Astrocyte of the spinal cord (primary cell): ENCODE results near the gene SYPL2.

Experiments
- DNase-seq: peaks from one replicate; pipeline ENCODE4 v3.0.0; 2011; ENCODE audit warnings: low read depth, low spot score
- H3K4me3 ChIP-seq: 2 replicates; pipeline ENCODE4 v1.5.1; 2011; ENCODE audit warnings: low read depth, mild to moderate bottlenecking, low read length, moderate library complexity
- CTCF ChIP-seq: IDR thresholded peaks from 2 replicates; pipeline ENCODE4 v1.5.1; 2012; ENCODE audit warnings: low read depth, mild to moderate bottlenecking, low read length, inconsistent platforms
- in situ Hi-C: cut with HindIII; loops from 2 replicates; pipeline ENCODE4 v1.10.0; 2017; ENCODE audit warnings: low sequenced_read_pairs

SYPL2 gene

GRCh38 chr1:109478806-109479205 is 12.5 kb downstream of the SYPL2 start:
- no peak overlapping the region for H3K4me3 ChIP-seq
- no peak for TF ChIP-seq CTCF
- in situ Hi-C loops: no loop called here
- no peak for DNase-seq

GRCh38 chr1:109479311-109479710 is 13.0 kb downstream of the SYPL2 start:
- TF ChIP-seq CTCF: no peak
- H3K4me3 ChIP-seq: no peak overlapping the region
- in situ Hi-C loops: no loop called here
- no peak for DNase-seq

- DNase-seq: no peak
- H3K4me3 ChIP-seq: no peak overlapping the region
- in situ Hi-C loops: no loop called here
- TF ChIP-seq CTCF: no peak
These were observed 13.6 kb downstream of the SYPL2 start for GRCh38 chr1:109479901-109480300.

- no peak for TF ChIP-seq CTCF
- H3K4me3 ChIP-seq: no peak overlapping the region
- in situ Hi-C loops: no loop called here
- no peak for DNase-seq
These were observed 15.3 kb downstream of the SYPL2 start for GRCh38 chr1:109481646-109482045.

GRCh38 chr1:109482242-109482641 is 15.9 kb downstream of the SYPL2 start:
- no peak for DNase-seq
- in situ Hi-C loops: no loop called here
- H3K4me3 ChIP-seq: no peak overlapping the region
- TF ChIP-seq CTCF: no peak

GRCh38 chr1:109482791-109483671 is 16.7 kb downstream of the SYPL2 start:
- peak overlapping the region; percentile 61 for H3K4me3 ChIP-seq
- no peak for TF ChIP-seq CTCF
- no peak for DNase-seq
- in situ Hi-C loops: no loop called here
